ENCODE results near the gene MAPK4.
"Not testable (repeated sequence)": the region's sequence is repeated elsewhere in the genome, so short reads cannot be mapped to it uniquely, and the experiment has no call there.

Gene MAPK4

GRCh38 chr18:50559752-50560680 is at the start of gene MAPK4:
Gene MAPK4 (plus strand): TSS chr18:50560087. CDS start chr18:50663959, 103,872 bp downstream.
- no peak for DNase-seq

GRCh38 chr18:50517277-50517676 is 42.6 kb upstream of the MAPK4 start:
- not testable (repeated sequence) for DNase-seq

DNA sequence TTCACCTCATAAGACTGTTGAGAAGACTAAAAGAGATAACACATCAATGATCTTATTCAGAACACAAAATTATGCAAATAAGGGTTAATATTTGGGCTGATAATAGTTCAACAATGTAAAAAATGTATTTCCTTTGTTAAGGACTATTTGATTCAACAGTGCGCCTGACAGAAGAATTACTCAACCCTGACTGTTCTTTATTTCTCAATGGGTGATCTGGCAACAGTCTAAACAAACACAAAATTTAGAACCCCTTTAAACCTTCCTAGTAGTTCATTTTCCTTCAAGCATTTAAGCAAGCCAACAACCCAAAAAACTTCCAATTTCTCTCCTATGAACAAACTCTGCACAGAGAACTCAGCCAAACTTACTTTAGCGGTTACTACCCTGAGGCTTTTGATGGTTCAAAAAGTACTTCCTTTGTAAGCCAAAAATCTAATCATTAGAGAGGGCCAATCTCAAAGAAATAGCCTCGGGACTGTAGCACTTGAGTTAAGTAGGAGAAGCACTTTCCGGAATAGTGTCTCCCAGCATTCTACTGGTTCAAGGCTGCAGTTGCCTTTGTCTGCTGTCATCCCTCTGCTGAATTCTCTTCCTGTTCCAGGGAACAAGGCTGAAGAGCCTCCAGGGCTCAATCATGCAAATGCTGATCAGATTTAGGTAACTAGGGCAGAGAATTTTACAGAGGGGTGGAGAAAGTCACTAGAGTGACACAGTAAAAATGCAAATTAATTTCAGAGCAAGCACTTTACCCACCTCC is 40.9 kb upstream of the MAPK4 start:
- no peak for DNase-seq

DNA sequence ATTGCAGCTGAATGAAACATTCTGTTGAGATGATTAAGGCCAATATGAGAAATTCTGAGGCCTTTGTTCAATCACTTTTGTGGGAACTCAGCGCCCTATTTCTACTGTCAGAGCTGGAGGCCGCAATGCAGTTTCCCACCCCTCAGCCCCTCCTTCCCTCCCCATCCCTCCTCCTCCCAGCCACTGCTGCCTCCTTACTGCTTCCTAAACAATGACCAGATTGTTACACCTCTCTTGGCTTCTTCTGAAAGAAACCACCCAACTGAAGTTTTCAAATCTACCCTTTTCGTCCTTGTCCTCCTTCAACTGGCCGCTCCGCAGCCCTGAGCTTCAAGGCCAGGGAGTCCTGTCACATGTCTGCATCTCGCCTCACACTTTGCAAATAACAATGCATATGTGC is 36.7 kb upstream of the MAPK4 start:
- DNase-seq: no peak

GRCh38 chr18:50527636-50528307 is 32.1 kb upstream of the MAPK4 start:
- peak; percentile 3 for DNase-seq

- no peak for DNase-seq
These were observed 31.1 kb upstream of the MAPK4 start for GRCh38 chr18:50528806-50529205.

DNA sequence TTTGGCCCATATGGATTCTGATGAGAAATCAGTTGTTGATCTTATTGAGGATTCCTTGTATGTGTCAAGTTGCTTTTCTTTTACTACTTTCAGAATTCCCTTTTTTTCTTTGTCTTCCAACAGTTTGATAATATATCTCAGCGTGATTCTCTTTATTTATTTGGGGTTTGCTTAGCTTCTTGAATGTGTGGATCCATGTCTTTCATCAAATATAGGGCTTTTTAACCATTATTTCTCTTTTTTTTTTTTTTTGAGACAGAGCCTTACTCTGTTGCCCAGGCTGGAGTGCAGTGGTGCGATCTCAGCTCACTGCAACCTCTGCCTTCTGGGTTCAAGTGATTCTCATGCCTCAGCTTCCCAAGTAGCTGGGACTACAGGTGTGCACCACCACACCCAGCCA is 26.1 kb upstream of the MAPK4 start:
- DNase-seq: not testable (repeated sequence)

DNA sequence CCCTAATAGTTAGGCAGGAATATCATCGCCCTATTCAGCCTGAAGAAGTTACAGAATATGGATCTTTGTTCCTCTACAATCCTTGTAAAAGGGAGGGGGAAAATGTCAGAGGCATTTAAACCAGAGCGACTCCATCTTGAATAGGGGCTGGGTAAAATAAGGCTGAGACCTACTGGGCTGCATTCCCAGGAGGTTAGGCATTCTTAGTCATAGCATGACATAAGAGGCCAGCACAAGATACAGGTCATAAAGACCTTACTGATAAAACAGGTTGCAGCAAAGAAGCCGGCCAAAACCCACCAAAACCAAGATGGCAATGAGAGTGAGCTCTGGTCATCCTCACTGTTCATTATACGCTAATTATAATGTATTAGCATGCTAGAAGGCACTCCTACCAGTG is 15.4 kb upstream of the MAPK4 start:
- DNase-seq: not testable (repeated sequence)

- no peak for DNase-seq
These were observed 14.0 kb upstream of the MAPK4 start for GRCh38 chr18:50545936-50546335.

DNA sequence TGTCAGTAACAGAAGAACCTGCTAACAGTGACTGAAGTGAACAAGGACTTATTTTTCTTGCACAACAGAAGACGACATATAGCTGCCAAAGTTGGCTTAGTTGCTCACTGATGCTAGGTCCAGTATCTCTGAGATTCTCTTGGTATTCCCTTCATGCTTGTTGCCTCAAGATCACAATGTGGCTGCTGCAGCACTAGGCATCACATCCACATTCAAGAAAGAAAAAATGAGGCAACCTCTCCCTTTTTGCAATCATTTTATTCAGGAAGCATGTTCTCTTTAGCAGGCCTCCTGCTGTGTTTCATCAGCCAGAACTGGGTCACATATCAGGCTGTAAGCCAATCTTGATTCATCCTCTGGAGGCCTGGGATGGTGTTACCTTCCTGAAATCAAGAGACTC is 11.7 kb upstream of the MAPK4 start:
- no peak for DNase-seq

DNA sequence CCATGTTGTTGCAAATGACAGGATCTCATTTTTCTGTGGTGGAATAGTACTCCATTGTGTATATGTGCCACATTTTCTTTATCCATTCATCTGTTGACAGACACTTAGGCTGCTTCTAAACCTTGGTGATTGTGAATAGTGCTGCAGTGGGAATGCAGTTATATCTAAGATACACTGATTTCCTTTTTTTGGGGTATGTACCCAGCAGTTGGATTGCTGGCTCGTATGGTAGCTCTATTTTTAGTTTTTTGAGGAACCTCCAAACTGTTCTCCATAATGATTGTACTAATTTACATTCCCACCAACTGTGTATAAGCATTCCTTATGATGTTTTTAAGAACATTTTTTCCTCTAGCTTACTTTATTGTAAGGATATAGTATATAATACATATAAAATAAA is 8.2 kb upstream of the MAPK4 start:
- DNase-seq: not testable (repeated sequence)

GRCh38 chr18:50558157-50558556 is 1.7 kb upstream of the MAPK4 start:
- DNase-seq: no peak

DNA sequence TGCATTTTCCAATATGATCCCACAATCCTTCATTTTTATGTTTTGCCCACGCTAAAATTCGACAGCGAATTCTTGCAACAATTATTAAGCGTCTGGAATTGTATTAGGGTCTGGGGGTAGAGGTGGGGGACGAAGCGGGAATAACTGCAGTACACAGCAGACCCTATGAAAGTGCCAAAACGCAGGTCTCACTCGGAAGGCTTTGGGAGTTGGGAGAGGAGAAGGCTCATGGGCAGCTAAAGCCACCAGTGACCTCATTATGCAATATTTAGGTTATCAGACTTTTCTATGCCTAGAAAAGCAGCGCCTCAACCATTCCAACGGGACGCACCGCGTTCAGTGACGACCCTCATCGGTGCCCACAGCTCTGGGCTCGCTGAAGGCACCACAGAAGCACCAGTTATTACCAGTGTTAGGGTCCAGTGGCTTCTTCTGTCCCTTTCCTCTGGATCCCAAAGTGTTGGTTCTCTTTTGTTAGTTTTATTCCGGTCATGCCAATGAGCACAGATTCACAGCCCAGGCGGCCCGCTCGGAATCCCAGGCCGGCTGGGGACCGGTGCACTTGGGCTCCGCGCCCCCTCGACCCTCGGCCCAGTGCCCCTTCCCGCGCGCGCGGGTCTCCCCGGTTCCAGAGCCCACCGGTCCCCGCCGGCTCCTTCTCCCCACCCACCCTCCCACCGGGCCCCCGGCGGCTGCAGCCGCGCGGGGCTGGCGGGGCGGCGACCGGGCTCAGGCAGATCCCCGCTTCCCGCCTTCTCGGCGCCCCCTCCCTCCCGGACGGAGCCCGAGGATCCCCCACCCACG is 737 bp upstream of the MAPK4 start:
- DNase-seq: no peak

GRCh38 chr18:50560681-50561629 is 1.1 kb downstream of the MAPK4 start:
- no peak for DNase-seq

DNA sequence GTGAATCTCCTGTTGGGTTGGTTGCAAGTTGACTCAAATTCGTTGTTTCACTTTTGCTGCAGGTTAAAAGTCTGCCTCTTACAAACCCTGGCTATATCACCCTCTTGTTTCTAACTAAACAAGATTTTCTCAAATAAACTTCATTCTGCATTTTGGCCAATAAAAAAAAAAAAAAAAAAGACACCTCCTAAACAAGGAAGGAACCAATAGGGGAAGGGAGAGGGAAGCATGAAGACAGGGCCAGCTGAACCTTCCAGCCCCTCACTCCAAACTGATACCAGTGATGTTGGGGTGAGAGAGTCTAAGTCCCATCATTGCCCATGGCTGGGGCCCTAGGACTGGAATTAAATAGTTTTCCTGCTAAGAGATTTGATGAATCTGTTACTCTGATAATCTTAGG is 2.4 kb downstream of the MAPK4 start:
- DNase-seq: not testable (repeated sequence)

DNA sequence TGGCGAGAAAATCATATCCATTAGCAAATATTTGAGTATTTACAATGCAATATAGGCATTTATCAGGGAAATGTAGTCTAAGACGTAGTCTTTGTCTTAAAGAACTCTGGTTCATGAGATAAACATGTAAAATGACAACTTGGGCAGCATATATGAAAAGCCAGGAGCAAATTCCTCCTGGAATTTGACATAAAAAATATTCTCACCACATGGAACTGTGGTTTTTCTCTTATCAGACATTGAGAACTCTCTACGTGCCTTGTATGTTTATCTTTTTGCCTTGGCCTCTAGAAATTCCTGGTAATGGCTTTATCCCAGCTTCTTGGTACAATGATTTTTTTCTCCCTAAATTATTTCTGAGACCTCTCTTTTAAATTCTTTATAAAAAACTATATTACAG is 2.8 kb downstream of the MAPK4 start:
- no peak for DNase-seq

GRCh38 chr18:50563376-50563775 is 3.5 kb downstream of the MAPK4 start:
- DNase-seq: no peak

DNA sequence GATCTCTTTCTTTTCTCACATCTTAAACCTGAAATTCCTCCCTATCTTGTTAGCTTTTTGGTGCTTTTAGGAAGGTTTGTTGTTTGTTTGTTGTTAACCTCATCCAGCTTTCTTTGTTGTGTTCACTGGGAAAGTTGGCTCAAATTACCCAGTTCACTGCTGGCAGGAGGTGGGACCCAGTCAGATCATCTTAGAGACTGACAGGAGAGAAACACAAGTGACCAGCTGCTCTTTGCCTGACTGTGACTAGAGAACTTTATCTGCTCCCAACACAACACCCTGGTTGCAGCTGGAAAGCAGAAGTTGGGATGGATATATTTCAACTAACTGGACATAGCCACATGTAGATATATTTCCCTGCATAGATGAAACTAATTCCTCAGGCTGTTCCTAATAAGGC is 10.0 kb downstream of the MAPK4 start:
- no peak for DNase-seq

- DNase-seq: no peak
These were observed 11.7 kb downstream of the MAPK4 start for GRCh38 chr18:50571606-50572005.

- DNase-seq: not testable (repeated sequence)
These were observed 13.3 kb downstream of the MAPK4 start for GRCh38 chr18:50573196-50573595.

DNA sequence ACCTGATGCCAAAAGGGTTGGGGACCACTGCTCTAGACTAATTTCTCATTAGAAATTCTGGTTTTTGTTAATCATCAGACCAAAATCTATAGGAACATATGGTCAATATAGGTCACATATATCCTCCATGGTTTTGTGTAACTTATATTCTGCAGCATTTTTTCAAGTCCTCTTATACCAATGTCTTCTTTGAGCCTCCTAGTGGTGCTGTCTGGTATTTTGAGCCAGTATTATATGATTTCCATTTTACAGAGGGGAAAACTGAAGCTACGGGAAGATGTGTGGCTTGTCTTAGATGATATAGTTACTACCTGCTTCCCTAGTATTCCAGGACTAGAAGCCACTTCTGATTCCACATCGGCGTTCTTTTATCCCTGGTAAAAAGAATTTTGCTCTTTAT is 13.8 kb downstream of the MAPK4 start:
- DNase-seq: no peak
